Ishikawa (cell line): ENCODE data around the gene SERTAD2.

Experiments
- CEBPB ChIP-seq: IDR thresholded peaks from 2 replicates; pipeline ENCODE4 v1.6.1; 2012
- CREB1 ChIP-seq: IDR thresholded peaks from 2 replicates; pipeline ENCODE4 v1.6.1; 2012; ENCODE audit warnings: low read depth
- EGR1 ChIP-seq: IDR thresholded peaks from 2 replicates; pipeline ENCODE4 v1.6.1; 2012
- EP300 ChIP-seq: IDR thresholded peaks from 2 replicates; pipeline ENCODE4 v1.6.1; 2012; ENCODE audit warnings: borderline replicate concordance
- FOXM1 ChIP-seq: IDR thresholded peaks from 2 replicates; pipeline ENCODE4 v1.6.1; 2012; ENCODE audit warnings: low read depth, borderline replicate concordance
- MAX ChIP-seq: IDR thresholded peaks from 2 replicates; pipeline ENCODE4 v1.6.1; 2012
- NFIC ChIP-seq: IDR thresholded peaks from 2 replicates; pipeline ENCODE4 v1.6.1; 2012
- RAD21 ChIP-seq: IDR thresholded peaks from 2 replicates; pipeline ENCODE4 v1.6.1; 2012; ENCODE audit warnings: low read depth
- REST ChIP-seq: IDR thresholded peaks from 2 replicates; pipeline ENCODE4 v1.6.1; 2012; ENCODE audit warnings: low read depth, mild to moderate bottlenecking
- TAF1 ChIP-seq: IDR thresholded peaks from 2 replicates; pipeline ENCODE4 v1.6.1; 2012; ENCODE audit warnings: low read depth, mild to moderate bottlenecking
- TCF12 ChIP-seq: IDR thresholded peaks from 2 replicates; pipeline ENCODE4 v1.6.1; 2012; ENCODE audit warnings: low read depth
- TEAD4 ChIP-seq: IDR thresholded peaks from 2 replicates; pipeline ENCODE4 v1.6.1; 2012
- USF1 ChIP-seq: IDR thresholded peaks from 2 replicates; pipeline ENCODE4 v1.6.1; 2012
- YY1 ChIP-seq: IDR thresholded peaks from 2 replicates; pipeline ENCODE4 v1.6.1; 2012; ENCODE audit warnings: low read depth
- ZBTB7A ChIP-seq: IDR thresholded peaks from 2 replicates; pipeline ENCODE4 v1.6.1; 2012; ENCODE audit warnings: low read depth

The SERTAD2 gene

GRCh38 chr2:64624108-64624610, 29.6 kb downstream of the SERTAD2 start:
- no peak for TF ChIP-seq MAX
- no peak for TF ChIP-seq YY1
- no peak for TF ChIP-seq CEBPB

GRCh38 chr2:64623242-64623850, 30.4 kb downstream of the SERTAD2 start:
- TF ChIP-seq TCF12 (no peak), YY1 (no peak), ZBTB7A (no peak), MAX (no peak), REST (no peak), EP300 (no peak), FOXM1 (no peak), TAF1 (no peak), TEAD4 (no peak), RAD21 (no peak), NFIC (no peak)

GRCh38 chr2:64622443-64623241, 31.1 kb downstream of the SERTAD2 start:
- no peak for TF ChIP-seq REST
- no peak for TF ChIP-seq TEAD4
- TF ChIP-seq USF1: no peak
- no peak for TF ChIP-seq EGR1
- TF ChIP-seq MAX: no peak
- no peak for TF ChIP-seq FOXM1
- TF ChIP-seq TAF1: no peak
- TF ChIP-seq YY1: no peak
- TF ChIP-seq CREB1: no peak
- no peak for TF ChIP-seq TCF12
- no peak for TF ChIP-seq ZBTB7A
- TF ChIP-seq EP300: no peak
- no peak for TF ChIP-seq NFIC
- no peak for TF ChIP-seq CEBPB
- no peak for TF ChIP-seq RAD21

GRCh38 chr2:64620661-64621060, 33.1 kb downstream of the SERTAD2 start:
- no peak for TF ChIP-seq TEAD4
- no peak for TF ChIP-seq EP300
- no peak for TF ChIP-seq MAX
- no peak for TF ChIP-seq CREB1
- no peak for TF ChIP-seq NFIC
- no peak for TF ChIP-seq REST
- no peak for TF ChIP-seq TCF12
- TF ChIP-seq RAD21: no peak
- TF ChIP-seq EGR1: no peak
